Measurements from ENCODE around the gene DDX6. TPM values are rescaled to one million over a fixed set of nuclear protein-coding genes. Genes with fewer than 3 reads are reported as not detected.
"Not testable (repeated sequence)": the region's sequence is repeated elsewhere in the genome, so short reads cannot be mapped to it uniquely, and the experiment has no call there.

Gene DDX6
- total and polyA plus RNA-seq, 9 of the 15 experiments (the other 6 are each of a cell fraction or from before 2014, with no cell fraction given) = 10.0 to 102 (median 58.2) TPM

DNA sequence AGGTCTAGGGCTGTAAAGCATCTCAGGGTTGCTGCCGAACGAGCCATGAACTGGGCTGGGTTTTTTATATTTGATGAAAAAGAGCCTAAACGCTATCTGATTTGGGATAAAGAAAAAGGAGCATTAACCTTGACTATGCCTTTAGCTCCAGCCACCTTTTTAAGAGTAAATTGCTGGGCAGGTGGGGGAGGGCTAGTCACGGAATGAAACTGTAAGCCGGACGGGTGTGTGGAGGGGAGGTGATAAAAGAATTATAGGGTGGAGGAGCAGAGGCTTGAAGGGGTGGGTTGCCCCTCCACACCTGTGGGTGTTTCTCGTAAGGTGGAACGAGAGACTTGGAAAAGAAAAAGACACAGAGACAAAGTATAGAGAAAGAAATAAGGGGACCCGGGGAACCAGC lies 70.2 kb downstream of the DDX6 start:
- H3K36me3 ChIP-seq (ENCODE audit: control insufficient read depth, insufficient read depth, low read length); H3K27me3 ChIP-seq (ENCODE audit: control insufficient read depth in 2 of 2, insufficient read depth in 2 of 2, low read length in 2 of 2); CTCF ChIA-PET (ENCODE audit: low intra/inter-chr PET ratio); H4K20me1 ChIP-seq (replicated peaks; ENCODE audit: control insufficient read depth, insufficient read depth, low read length); DNase-seq (ENCODE audit: extremely low read depth in 1 of 4, low spot score in 3 of 4); in situ Hi-C loops (cut with MboI); POLR2A ChIA-PET; H3K4me2 ChIP-seq (ENCODE audit: insufficient read depth, low read length); H3K9me1 ChIP-seq (ENCODE audit: control insufficient read depth, insufficient read depth, low read length); BruUV-seq (replicated peaks); H3K79me2 ChIP-seq (ENCODE audit: control insufficient read depth, insufficient read depth, low read length); H3K4me3 ChIP-seq; FAIRE-seq; intact Hi-C loops (cut with micrococcal nuclease); H3K27ac ChIP-seq (ENCODE audit: extremely low read depth, low read depth, low read length); H3K9me3 ChIP-seq (replicated peaks; ENCODE audit: control insufficient read depth, insufficient read depth, low read depth, low read length); H2AFZ ChIP-seq (ENCODE audit: low read depth, low read length); H3K4me1 ChIP-seq (replicated peaks in 1 of 2; ENCODE audit: control insufficient read depth in 2 of 2, insufficient read depth in 2 of 2, low read length in 2 of 2): not testable (repeated sequence)
- TF ChIP-seq CBFA2T3 (IDR thresholded peaks at IDR 0.05) (peak; percentile 41; the same call in 1 of the 2 replicates), DPF2 (IDR thresholded peaks at IDR 0.05) (0 out of 2 replicates have a peak, but pooled peaks have one; percentile 22), ARID1B (IDR thresholded peaks at IDR 0.05) (peak; percentile 23; the same call in 1 of the 2 replicates)
- ATAC-seq = peak; percentile 60; the same call in 2 of the 3 replicates
- H3K9ac ChIP-seq (ENCODE audit: insufficient read depth in 1 of 2, low read depth in 2 of 2, low read length in 2 of 2) = peak overlapping the region in 1 of 2 experiments; percentile 20; a peak in 1 of 4 replicates
- WGBS (ENCODE audit: insufficient coverage, low coverage, missing lambda C conversion rate) = 11% methylated on average over 7 of the region's 9 CpGs

DNA sequence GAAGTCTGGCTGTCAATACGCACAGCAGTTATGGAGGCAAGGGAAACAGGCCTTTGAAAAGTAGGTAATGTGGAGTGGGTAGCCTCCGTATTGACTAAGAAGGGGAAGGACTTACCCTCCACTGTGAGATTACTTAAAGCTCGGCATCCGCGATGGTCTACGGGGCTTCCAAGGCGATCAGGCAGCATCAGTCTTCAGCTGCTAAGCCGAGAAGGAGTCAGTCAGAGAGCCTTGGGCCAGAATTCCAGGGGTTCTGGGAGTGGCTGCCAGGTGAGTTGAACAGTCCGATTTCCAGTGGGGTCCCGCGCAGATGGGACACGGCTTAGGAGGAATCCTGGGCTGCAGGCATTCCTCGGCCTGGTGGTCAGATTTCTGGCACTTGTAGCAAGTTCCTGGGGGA lies 70.9 kb downstream of the DDX6 start:
- H2AFZ ChIP-seq (ENCODE audit: low read depth, low read length); intact Hi-C loops (cut with micrococcal nuclease); H3K9me3 ChIP-seq (replicated peaks; ENCODE audit: control insufficient read depth, insufficient read depth, low read depth, low read length); POLR2A ChIA-PET; in situ Hi-C loops (cut with MboI); H3K4me3 ChIP-seq; BruUV-seq (replicated peaks); H4K20me1 ChIP-seq (replicated peaks; ENCODE audit: control insufficient read depth, insufficient read depth, low read length); H3K27me3 ChIP-seq (ENCODE audit: control insufficient read depth in 2 of 2, insufficient read depth in 2 of 2, low read length in 2 of 2); H3K79me2 ChIP-seq (ENCODE audit: control insufficient read depth, insufficient read depth, low read length); H3K36me3 ChIP-seq (ENCODE audit: control insufficient read depth, insufficient read depth, low read length); CTCF ChIA-PET (ENCODE audit: low intra/inter-chr PET ratio); DNase-seq (ENCODE audit: extremely low read depth in 1 of 4, low spot score in 3 of 4); ATAC-seq; H3K9me1 ChIP-seq (ENCODE audit: control insufficient read depth, insufficient read depth, low read length); H3K27ac ChIP-seq (ENCODE audit: extremely low read depth, low read depth, low read length); FAIRE-seq: not testable (repeated sequence)
- WGBS (ENCODE audit: insufficient coverage, low coverage, missing lambda C conversion rate) = 81% methylated on average over 6 of the region's 13 CpGs
- H3K4me2 ChIP-seq (ENCODE audit: insufficient read depth, low read length) = peak overlapping the region; percentile 25; the same call in 1 of the 2 replicates
- peaks cover 12 to 15% of the 10 kb centered on the region in 2 experiments for H3K4me1 ChIP-seq (replicated peaks in 1 of 2; ENCODE audit: control insufficient read depth in 2 of 2, insufficient read depth in 2 of 2, low read length in 2 of 2)
- H3K9ac ChIP-seq (ENCODE audit: insufficient read depth in 1 of 2, low read depth in 2 of 2, low read length in 2 of 2) = peak overlapping the region in 1 of 2 experiments; percentile 20; a peak in 2 of 4 replicates

Measured in K562 (cell line).